HUES6 (cell line): ENCODE data around the gene TOX2.

ENCODE experiments used
- H3K27ac ChIP-seq: 2 replicates; pipeline ENCODE4 v1.7.0; 2013; ENCODE audit warnings: low read depth, mild to moderate bottlenecking, low read length, inconsistent platforms
- H3K27me3 ChIP-seq: 2 replicates; pipeline ENCODE4 v1.6.1; 2013; ENCODE audit warnings: low read length; ENCODE audit not compliant: control insufficient read depth, insufficient read depth
- H3K36me3 ChIP-seq: 2 replicates; pipeline ENCODE4 v1.6.1; 2013; ENCODE audit warnings: low read length; ENCODE audit not compliant: control insufficient read depth, insufficient read depth
- H3K4me1 ChIP-seq: 2 replicates; pipeline ENCODE4 v1.6.1; 2013; ENCODE audit warnings: low read length; ENCODE audit not compliant: control insufficient read depth, insufficient read depth
- H3K4me3 ChIP-seq: 2 replicates; pipeline ENCODE4 v1.5.1; 2013; ENCODE audit warnings: low read depth, low read length
- H3K9ac ChIP-seq: one replicate; pipeline ENCODE4 v1.6.1; 2013; ENCODE audit warnings: mild to moderate bottlenecking, low read length
- H3K9me3 ChIP-seq: 2 replicates; pipeline ENCODE4 v1.6.1; 2013; ENCODE audit warnings: low read depth, low read length; ENCODE audit not compliant: control insufficient read depth, insufficient read depth

Gene TOX2

DNA sequence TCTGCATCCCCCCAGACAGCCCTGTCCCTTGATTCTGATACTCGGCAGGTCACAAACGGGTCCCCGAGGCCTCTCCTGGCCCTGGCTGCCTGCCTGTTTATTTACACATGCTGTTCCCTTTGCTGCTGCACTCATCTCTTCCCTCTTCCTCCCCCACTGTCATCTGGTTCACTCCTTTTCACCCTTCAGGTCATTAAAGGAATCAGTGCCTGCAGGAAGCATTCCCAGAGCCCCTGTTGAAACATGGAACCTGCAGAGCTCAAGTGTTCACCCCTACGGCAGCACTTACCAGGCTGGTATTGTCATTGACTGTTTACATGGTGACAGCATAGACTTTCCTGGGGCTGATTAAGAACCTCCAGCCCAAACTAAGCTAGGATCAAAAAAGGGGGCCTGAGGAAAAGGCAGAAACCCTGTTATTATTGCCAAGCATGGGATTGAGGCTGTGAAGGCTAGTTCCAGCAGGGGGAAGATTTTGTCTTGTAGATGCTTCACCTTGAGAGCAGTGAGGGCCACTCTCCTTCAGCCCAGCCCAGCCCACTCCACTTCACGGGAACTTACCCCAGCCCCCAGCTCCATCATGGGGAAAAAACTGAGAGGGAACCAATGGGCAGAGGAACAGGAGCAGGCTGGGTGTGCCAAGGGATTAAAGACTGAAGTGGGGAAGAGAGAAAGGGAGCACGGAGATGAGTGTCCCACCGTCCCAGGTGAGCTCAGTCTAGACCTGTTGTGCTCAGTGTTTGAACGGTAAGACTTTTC, 199.1 kb downstream of the TOX2 start:
- Histone ChIP-seq H3K36me3 (no peaks in the 10 kb centered on the region), H3K27me3 (no peaks in the 10 kb centered on the region), H3K4me3 (no peak overlapping the region), H3K27ac (no peak overlapping the region), H3K9ac (no peak overlapping the region), H3K9me3 (peaks cover 6% of the 10 kb centered on the region), H3K4me1 (peaks cover 12% of the 10 kb centered on the region; the same call in 1 of the 2 replicates)

- H3K4me3 ChIP-seq: no peak overlapping the region
- peaks cover 12% of the 10 kb centered on the region; the same call in 1 of the 2 replicates for H3K4me1 ChIP-seq
- no peaks in the 10 kb centered on the region for H3K27me3 ChIP-seq
- no peak overlapping the region for H3K9ac ChIP-seq
- H3K9me3 ChIP-seq: no peaks in the 10 kb centered on the region
- H3K36me3 ChIP-seq: no peaks in the 10 kb centered on the region
- no peak overlapping the region for H3K27ac ChIP-seq
Observed at GRCh38 chr20:44115181-44115580, 200.5 kb downstream of the TOX2 start.

DNA sequence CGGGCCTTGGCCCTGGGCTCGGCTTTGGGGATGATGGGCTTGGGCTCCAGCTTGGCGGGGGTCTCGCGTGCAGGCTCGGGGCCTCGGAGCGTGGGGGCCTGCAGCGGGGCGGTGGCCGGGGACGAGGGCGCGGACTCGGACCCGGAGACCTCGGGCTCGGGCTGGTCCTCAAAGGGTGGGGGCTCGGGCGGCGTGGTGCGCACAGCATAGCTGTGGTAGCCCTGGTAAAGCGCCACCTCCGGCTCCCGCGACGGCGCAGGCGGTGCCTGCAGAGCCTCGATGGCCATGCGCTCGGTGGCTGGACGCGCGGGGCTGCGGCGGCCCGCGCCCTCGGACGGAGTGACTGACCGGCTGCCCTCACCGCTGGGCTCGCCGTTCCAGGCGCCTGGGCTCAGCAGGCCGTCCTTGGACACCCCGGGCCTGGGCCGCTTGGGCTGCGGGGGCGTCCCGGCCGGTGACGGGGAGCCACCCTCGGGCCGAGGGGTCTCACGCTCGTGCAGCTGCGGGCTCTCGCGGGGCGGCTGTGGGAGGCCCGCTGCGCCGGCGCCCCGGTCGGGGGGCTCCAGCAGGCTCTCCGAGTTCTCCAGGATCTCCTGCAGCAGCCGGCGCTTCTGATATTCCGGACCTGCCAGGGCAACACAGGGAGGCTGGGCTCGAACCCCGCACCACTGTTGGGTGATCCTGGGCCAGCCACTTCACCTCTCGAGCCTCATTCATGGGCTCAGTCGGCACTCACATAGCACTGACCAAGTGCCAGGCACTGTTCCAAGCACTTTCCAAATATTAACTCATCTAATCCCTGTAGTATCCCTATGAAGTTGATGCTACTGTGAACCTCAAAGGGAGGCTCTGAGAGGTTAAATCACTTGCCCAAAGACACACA, 201.4 kb downstream of the TOX2 start:
- H3K9me3 ChIP-seq: no peaks in the 10 kb centered on the region
- no peaks in the 10 kb centered on the region for H3K27me3 ChIP-seq
- no peaks in the 10 kb centered on the region for H3K36me3 ChIP-seq
- no peak overlapping the region for H3K4me3 ChIP-seq
- no peak overlapping the region for H3K27ac ChIP-seq
- H3K4me1 ChIP-seq: peaks cover 12% of the 10 kb centered on the region; the same call in 1 of the 2 replicates
- H3K9ac ChIP-seq: no peak overlapping the region

- no peak overlapping the region for H3K27ac ChIP-seq
- H3K9me3 ChIP-seq: no peaks in the 10 kb centered on the region
- H3K4me3 ChIP-seq: no peak overlapping the region
- H3K4me1 ChIP-seq: peaks cover 5% of the 10 kb centered on the region; the same call in 1 of the 2 replicates
- no peaks in the 10 kb centered on the region for H3K27me3 ChIP-seq
- H3K36me3 ChIP-seq: no peaks in the 10 kb centered on the region
- no peak overlapping the region for H3K9ac ChIP-seq
Observed at GRCh38 chr20:44117296-44118184, 202.9 kb downstream of the TOX2 start.

DNA sequence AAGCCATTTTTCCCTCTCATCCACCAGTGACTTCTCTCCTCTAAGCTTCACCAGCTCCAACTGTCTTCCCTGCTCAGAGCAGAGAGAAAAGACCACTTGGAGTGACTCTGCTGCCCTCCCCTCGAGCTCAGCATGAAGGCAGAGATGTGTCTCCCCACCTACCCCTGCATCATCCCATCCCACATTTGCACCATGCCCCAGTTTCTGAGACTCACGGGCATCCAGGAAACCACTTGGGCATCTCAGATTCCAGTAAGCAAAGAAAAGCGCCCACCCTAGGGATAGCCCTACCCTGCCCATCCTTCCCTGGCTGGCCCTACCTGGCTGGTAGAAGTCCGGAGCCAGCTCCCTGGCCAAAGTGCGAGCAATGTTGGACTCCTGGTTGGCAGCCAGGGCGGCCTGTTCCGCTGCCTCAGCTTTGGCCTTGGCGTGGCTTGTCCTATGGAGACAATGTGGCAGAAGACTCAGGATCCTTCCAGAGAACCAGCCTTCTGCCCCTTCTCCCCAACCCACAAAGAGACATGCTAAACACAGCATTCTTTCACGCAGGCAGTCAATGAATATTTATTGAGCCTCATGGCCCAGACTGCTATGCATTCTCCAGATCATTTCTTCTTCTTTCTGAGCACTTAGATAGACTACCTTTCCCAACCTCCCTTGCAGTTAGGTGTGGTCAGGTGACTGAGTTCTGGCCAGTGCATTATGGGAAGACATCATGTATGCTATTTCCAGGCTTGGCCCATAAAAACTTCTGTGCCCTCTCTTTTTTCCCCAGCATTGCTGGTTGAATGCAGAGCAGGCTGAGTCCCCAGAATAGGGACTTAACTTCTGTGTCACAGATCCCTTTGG, 203.8 kb downstream of the TOX2 start:
- Histone ChIP-seq H3K27ac (no peak overlapping the region), H3K27me3 (no peaks in the 10 kb centered on the region), H3K36me3 (no peaks in the 10 kb centered on the region), H3K4me1 (peaks cover 10% of the 10 kb centered on the region; the same call in 1 of the 2 replicates), H3K4me3 (no peak overlapping the region), H3K9me3 (no peaks in the 10 kb centered on the region), H3K9ac (no peak overlapping the region)
